A673 (cell line): Measurements from ENCODE around the gene MACC1.

Source experiments
- EZH2 ChIP-seq: fragments of 200-600 bp; sonication (generic); IDR thresholded peaks from 2 replicates; pipeline ENCODE4 v1.6.1; 2017; ENCODE audit warnings: borderline replicate concordance, low read depth, mild to moderate bottlenecking, mixed read lengths, antibody characterized with exemption, low read length; ENCODE audit not compliant: poor library complexity, severe bottlenecking
- TF ChIP-seq, protein P1 (sequence below): fragments of 300-800, 200-600 bp; sonication (generic); conservative IDR thresholded peaks from 2 replicates; pipeline ENCODE4 v1.5.1; 2017; ENCODE audit warnings: low read depth, mild to moderate bottlenecking, antibody characterized with exemption, low read length, moderate library complexity, mixed read lengths

DNA sequence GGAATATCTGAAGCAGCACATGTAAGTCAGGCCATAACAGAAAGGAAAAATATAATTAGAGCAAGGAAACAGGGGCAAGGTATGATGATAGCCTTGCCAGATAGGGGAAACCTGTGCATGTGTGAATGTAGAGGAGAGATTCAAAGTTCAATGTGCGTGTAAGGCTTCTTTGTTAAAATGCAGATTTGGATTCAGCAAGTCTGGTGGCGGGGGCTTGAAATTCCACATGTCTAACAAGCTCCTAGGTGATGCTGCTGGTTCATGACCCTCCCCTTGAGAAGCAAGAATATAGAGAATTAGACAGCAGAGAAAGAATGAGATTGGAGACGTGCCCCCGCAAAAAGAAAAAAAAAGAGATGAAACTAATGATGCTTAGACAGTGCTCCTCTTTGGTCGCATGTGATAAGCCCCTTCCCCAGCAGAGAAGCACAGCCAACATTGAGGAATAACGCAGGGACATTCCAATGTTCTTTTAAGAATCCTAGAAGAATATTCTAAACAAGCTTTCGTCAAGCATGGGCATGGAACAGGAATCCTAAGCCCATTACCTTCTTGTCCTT lies 21.1 kb upstream of the MACC1 start:
- TF ChIP-seq, protein P1, sequence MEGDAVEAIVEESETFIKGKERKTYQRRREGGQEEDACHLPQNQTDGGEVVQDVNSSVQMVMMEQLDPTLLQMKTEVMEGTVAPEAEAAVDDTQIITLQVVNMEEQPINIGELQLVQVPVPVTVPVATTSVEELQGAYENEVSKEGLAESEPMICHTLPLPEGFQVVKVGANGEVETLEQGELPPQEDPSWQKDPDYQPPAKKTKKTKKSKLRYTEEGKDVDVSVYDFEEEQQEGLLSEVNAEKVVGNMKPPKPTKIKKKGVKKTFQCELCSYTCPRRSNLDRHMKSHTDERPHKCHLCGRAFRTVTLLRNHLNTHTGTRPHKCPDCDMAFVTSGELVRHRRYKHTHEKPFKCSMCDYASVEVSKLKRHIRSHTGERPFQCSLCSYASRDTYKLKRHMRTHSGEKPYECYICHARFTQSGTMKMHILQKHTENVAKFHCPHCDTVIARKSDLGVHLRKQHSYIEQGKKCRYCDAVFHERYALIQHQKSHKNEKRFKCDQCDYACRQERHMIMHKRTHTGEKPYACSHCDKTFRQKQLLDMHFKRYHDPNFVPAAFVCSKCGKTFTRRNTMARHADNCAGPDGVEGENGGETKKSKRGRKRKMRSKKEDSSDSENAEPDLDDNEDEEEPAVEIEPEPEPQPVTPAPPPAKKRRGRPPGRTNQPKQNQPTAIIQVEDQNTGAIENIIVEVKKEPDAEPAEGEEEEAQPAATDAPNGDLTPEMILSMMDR = no peak
- no peak for TF ChIP-seq EZH2
